NCI-H146 treated with DMSO at 0.1 percent for 48 hours (cell line): ENCODE measurements around the gene NEAT1.
A peak's percentile ranks its signal among the peaks of the same experiment; 100 is the strongest.

ENCODE experiments used
- DNase-seq: peaks from one replicate; lab custom pipeline; 2025; ENCODE audit not compliant: unreplicated experiment; lab: John Stamatoyannopoulos, UW

NEAT1 gene

GRCh38 chr11:65479184-65480145 lies 56.9 kb downstream of the NEAT1 start:
- DNase-seq, result no peak

- no peak for DNase-seq
Measured at GRCh38 chr11:65482306-65482850, 59.8 kb downstream of the NEAT1 start.

GRCh38 chr11:65485920-65486219 lies 63.3 kb downstream of the NEAT1 start:
- no peak for DNase-seq

GRCh38 chr11:65486570-65487466 lies 64.2 kb downstream of the NEAT1 start:
- no peak for DNase-seq

GRCh38 chr11:65487467-65488272 lies 65.1 kb downstream of the NEAT1 start:
- DNase-seq, result peak; percentile 99

- no peak for DNase-seq
Measured at GRCh38 chr11:65488273-65489034, 65.9 kb downstream of the NEAT1 start.

GRCh38 chr11:65489035-65489705 lies 66.6 kb downstream of the NEAT1 start:
- DNase-seq, result no peak

GRCh38 chr11:65489706-65490320 lies 67.2 kb downstream of the NEAT1 start:
- no peak for DNase-seq

- no peak for DNase-seq
Measured at GRCh38 chr11:65491163-65491465, 68.5 kb downstream of the NEAT1 start.

GRCh38 chr11:65491614-65492386 lies 69.2 kb downstream of the NEAT1 start:
- peak; percentile 92 for DNase-seq

GRCh38 chr11:65492387-65492636 lies 69.7 kb downstream of the NEAT1 start:
- no peak for DNase-seq

- DNase-seq, result no peak
Measured at GRCh38 chr11:65492637-65493366, 70.2 kb downstream of the NEAT1 start.

- no peak for DNase-seq
Measured at GRCh38 chr11:65493367-65494176, 71.0 kb downstream of the NEAT1 start.
